ENCODE data around the gene VEGFA.

The VEGFA gene

DNA sequence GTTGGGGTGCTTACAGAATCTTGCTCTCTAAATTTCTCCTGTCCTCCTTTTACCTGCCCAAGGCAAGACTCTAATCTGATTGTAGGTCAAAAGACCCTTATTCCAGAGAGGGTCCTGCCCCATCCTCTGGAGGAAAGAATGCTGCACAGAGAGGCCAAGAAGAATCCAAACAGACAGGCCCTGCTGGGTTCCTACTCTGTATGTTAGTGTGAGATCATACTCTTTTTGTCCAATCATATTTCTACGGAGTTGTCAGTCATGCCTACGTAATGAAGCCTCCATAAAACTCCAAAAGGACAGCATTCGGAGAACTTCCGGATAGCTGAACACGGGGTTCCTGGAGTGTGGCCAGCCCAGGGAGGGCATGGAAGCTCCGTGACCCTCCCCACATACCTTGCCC, 50.5 kb downstream of the VEGFA start:
- H3K4me2 ChIP-seq (ENCODE audit: insufficient read depth, low read length, poor library complexity, severe bottlenecking), result no peak overlapping the region
- no peak overlapping the region for H3K9ac ChIP-seq (ENCODE audit: low read depth, low read length, poor library complexity)
- DNase-seq (ENCODE audit: low spot score), result no peak
- no peak overlapping the region for H4K8ac ChIP-seq (ENCODE audit: low read depth, low read length)
- H3K4ac ChIP-seq (ENCODE audit: low read length), result no peak overlapping the region
- peaks cover 0 to 60% (median 0%) of the 10 kb centered on the region in 3 experiments for H3K27me3 ChIP-seq (ENCODE audit: control insufficient read depth in 3 of 3, insufficient read depth in 3 of 3, low read depth in 1 of 3, low read length in 3 of 3)
- no peak overlapping the region for H3K23ac ChIP-seq (ENCODE audit: low read depth, low read length, poor library complexity)
- no peak overlapping the region for H3K14ac ChIP-seq (ENCODE audit: low read length)
- H3K27ac ChIP-seq (replicated peaks; ENCODE audit: low read length), result no peak overlapping the region
- H3K79me1 ChIP-seq (ENCODE audit: low read depth, low read length), result no peaks in the 10 kb centered on the region
- H4K91ac ChIP-seq (ENCODE audit: low read depth, low read length, poor library complexity), result no peak overlapping the region
- H3K36me3 ChIP-seq (replicated peaks in 1 of 2; ENCODE audit: control insufficient read depth in 2 of 2, insufficient read depth in 2 of 2, low read length in 2 of 2), result no peaks in the 10 kb centered on the region
- H3K4me1 ChIP-seq (ENCODE audit: control insufficient read depth in 2 of 2, insufficient read depth in 1 of 2, low read depth in 1 of 2, low read length in 2 of 2), result no peaks in the 10 kb centered on the region
- no CpG with 5 or more reads among the region's 6 CpGs for WGBS, 2 donors (ENCODE audit: extremely low coverage in 2 of 2, insufficient read length in 2 of 2, insufficient replicate concordance in 1 of 2)
- H2BK15ac ChIP-seq (ENCODE audit: low read length), result no peak overlapping the region
- H2AK5ac ChIP-seq (ENCODE audit: low read depth, low read length), result no peak overlapping the region
- H2AFZ ChIP-seq (ENCODE audit: low read length), result no peak overlapping the region
- H2BK5ac ChIP-seq (ENCODE audit: low read length), result no peak overlapping the region
- no peak overlapping the region for H3K18ac ChIP-seq (ENCODE audit: low read length)
- no peak overlapping the region for H2BK120ac ChIP-seq (ENCODE audit: low read depth, low read length)
- H3K4me3 ChIP-seq (ENCODE audit: low read length in 2 of 2), result no peak overlapping the region
- no peaks in the 10 kb centered on the region for H3K9me3 ChIP-seq (replicated peaks in 1 of 2; ENCODE audit: control insufficient read depth in 2 of 2, insufficient read depth in 1 of 2, low read depth in 1 of 2, low read length in 2 of 2)
- H2BK12ac ChIP-seq (ENCODE audit: low read length), result no peak overlapping the region

DNA sequence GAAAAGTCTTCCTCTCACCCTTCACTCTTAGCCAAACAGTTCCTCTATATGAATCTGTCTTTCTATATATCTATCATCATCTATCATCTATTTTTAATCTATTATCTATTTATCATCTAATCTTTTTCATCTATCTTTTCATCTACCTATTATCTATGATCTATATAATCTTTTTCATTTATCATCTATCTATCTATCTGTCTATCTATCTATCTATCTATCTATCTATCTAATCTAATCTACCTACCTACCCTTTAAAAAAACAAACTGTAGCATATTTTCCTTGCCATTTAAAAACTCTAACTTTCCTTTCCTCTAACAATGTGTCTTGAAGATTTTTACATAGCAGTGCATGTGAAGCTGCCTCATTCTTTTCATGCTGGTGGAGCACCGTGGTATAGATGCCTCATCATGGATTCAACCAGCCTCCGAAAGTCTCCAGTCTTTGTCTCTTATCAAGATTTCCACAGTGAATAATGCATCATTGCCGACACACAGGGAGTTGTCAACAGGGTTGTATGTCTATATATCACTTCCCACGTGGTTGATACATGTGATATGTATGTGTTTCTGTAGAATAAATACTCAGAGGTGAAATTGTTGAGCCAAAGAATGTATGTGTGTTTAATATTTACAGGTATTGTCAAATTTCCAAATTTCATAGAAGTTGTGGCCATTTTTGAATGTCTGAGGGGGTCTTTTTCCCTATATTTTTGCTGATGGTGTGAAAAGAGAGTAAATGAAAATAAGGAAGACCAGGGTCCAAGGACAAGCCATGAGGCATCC, 51.3 kb downstream of the VEGFA start:
- H2AK5ac ChIP-seq (ENCODE audit: low read depth, low read length), result no peak overlapping the region
- H3K14ac ChIP-seq (ENCODE audit: low read length), result no peak overlapping the region
- no peak overlapping the region for H2BK15ac ChIP-seq (ENCODE audit: low read length)
- H3K4me1 ChIP-seq (ENCODE audit: control insufficient read depth in 2 of 2, insufficient read depth in 1 of 2, low read depth in 1 of 2, low read length in 2 of 2), result no peaks in the 10 kb centered on the region
- no peak overlapping the region for H3K4ac ChIP-seq (ENCODE audit: low read length)
- H2AFZ ChIP-seq (ENCODE audit: low read length), result no peak overlapping the region
- no peak for DNase-seq (ENCODE audit: low spot score)
- H3K27ac ChIP-seq (replicated peaks; ENCODE audit: low read length), result no peak overlapping the region
- H3K9me3 ChIP-seq (replicated peaks in 1 of 2; ENCODE audit: control insufficient read depth in 2 of 2, insufficient read depth in 1 of 2, low read depth in 1 of 2, low read length in 2 of 2), result no peaks in the 10 kb centered on the region
- H3K4me2 ChIP-seq (ENCODE audit: insufficient read depth, low read length, poor library complexity, severe bottlenecking), result no peak overlapping the region
- H3K18ac ChIP-seq (ENCODE audit: low read length), result no peak overlapping the region
- H3K9ac ChIP-seq (ENCODE audit: low read depth, low read length, poor library complexity), result no peak overlapping the region
- H3K23ac ChIP-seq (ENCODE audit: low read depth, low read length, poor library complexity), result no peak overlapping the region
- no peaks in the 10 kb centered on the region for H3K36me3 ChIP-seq (replicated peaks in 1 of 2; ENCODE audit: control insufficient read depth in 2 of 2, insufficient read depth in 2 of 2, low read length in 2 of 2)
- WGBS, 2 donors (ENCODE audit: extremely low coverage in 2 of 2, insufficient read length in 2 of 2, insufficient replicate concordance in 1 of 2), result no CpG with 5 or more reads among the region's 4 CpGs
- no peak overlapping the region for H2BK12ac ChIP-seq (ENCODE audit: low read length)
- peaks cover 0 to 59% (median 0%) of the 10 kb centered on the region in 3 experiments for H3K27me3 ChIP-seq (ENCODE audit: control insufficient read depth in 3 of 3, insufficient read depth in 3 of 3, low read depth in 1 of 3, low read length in 3 of 3)
- H4K91ac ChIP-seq (ENCODE audit: low read depth, low read length, poor library complexity), result no peak overlapping the region
- no peak overlapping the region for H3K4me3 ChIP-seq (ENCODE audit: low read length in 2 of 2)
- H2BK120ac ChIP-seq (ENCODE audit: low read depth, low read length), result no peak overlapping the region
- no peak overlapping the region for H2BK5ac ChIP-seq (ENCODE audit: low read length)
- no peaks in the 10 kb centered on the region for H3K79me1 ChIP-seq (ENCODE audit: low read depth, low read length)
- no peak overlapping the region for H4K8ac ChIP-seq (ENCODE audit: low read depth, low read length)

DNA sequence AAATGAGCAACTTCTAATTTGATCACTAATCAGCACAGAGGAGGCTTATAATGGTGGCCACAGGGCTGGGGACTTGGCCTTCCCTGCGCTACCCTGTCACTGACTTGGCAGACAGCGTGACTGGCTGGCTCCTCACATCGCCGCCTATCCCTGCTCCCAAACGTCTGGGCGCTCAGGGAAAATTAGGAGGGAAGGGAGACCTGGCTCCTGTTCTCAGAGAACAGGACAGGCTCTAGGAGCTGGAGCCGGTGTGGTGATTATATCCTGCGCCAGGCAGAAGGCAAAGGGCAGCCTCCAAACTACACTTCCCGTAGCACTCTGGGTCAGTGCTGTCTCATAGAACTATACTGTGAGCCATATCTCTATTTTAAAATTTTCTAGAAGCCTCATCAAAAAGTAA, 53.4 kb downstream of the VEGFA start:
- H3K14ac ChIP-seq (ENCODE audit: low read length), result no peak overlapping the region
- H3K9ac ChIP-seq (ENCODE audit: low read depth, low read length, poor library complexity), result no peak overlapping the region
- no peak overlapping the region for H2BK120ac ChIP-seq (ENCODE audit: low read depth, low read length)
- H2BK15ac ChIP-seq (ENCODE audit: low read length), result no peak overlapping the region
- peaks cover 0 to 5% of the 10 kb centered on the region in 2 donors for H3K4me1 ChIP-seq (ENCODE audit: control insufficient read depth in 2 of 2, insufficient read depth in 1 of 2, low read depth in 1 of 2, low read length in 2 of 2)
- H4K8ac ChIP-seq (ENCODE audit: low read depth, low read length), result no peak overlapping the region
- H2BK12ac ChIP-seq (ENCODE audit: low read length), result no peak overlapping the region
- H3K18ac ChIP-seq (ENCODE audit: low read length), result no peak overlapping the region
- H3K36me3 ChIP-seq (replicated peaks in 1 of 2; ENCODE audit: control insufficient read depth in 2 of 2, insufficient read depth in 2 of 2, low read length in 2 of 2), result no peaks in the 10 kb centered on the region
- no peaks in the 10 kb centered on the region for H3K9me3 ChIP-seq (replicated peaks in 1 of 2; ENCODE audit: control insufficient read depth in 2 of 2, insufficient read depth in 1 of 2, low read depth in 1 of 2, low read length in 2 of 2)
- no peaks in the 10 kb centered on the region for H3K79me1 ChIP-seq (ENCODE audit: low read depth, low read length)
- H3K4ac ChIP-seq (ENCODE audit: low read length), result no peak overlapping the region
- no peak overlapping the region for H4K91ac ChIP-seq (ENCODE audit: low read depth, low read length, poor library complexity)
- no peak overlapping the region for H2AFZ ChIP-seq (ENCODE audit: low read length)
- peaks cover 0 to 51% (median 0%) of the 10 kb centered on the region in 3 experiments for H3K27me3 ChIP-seq (ENCODE audit: control insufficient read depth in 3 of 3, insufficient read depth in 3 of 3, low read depth in 1 of 3, low read length in 3 of 3)
- no peak overlapping the region for H3K27ac ChIP-seq (replicated peaks; ENCODE audit: low read length)
- H2AK5ac ChIP-seq (ENCODE audit: low read depth, low read length), result no peak overlapping the region
- no peak for DNase-seq (ENCODE audit: low spot score)
- no peak overlapping the region for H3K4me2 ChIP-seq (ENCODE audit: insufficient read depth, low read length, poor library complexity, severe bottlenecking)
- no peak overlapping the region for H2BK5ac ChIP-seq (ENCODE audit: low read length)
- WGBS, 2 donors (ENCODE audit: extremely low coverage in 2 of 2, insufficient read length in 2 of 2, insufficient replicate concordance in 1 of 2), result no CpG with 5 or more reads among the region's 9 CpGs
- no peak overlapping the region for H3K23ac ChIP-seq (ENCODE audit: low read depth, low read length, poor library complexity)
- H3K4me3 ChIP-seq (ENCODE audit: low read length in 2 of 2), result no peak overlapping the region

DNA sequence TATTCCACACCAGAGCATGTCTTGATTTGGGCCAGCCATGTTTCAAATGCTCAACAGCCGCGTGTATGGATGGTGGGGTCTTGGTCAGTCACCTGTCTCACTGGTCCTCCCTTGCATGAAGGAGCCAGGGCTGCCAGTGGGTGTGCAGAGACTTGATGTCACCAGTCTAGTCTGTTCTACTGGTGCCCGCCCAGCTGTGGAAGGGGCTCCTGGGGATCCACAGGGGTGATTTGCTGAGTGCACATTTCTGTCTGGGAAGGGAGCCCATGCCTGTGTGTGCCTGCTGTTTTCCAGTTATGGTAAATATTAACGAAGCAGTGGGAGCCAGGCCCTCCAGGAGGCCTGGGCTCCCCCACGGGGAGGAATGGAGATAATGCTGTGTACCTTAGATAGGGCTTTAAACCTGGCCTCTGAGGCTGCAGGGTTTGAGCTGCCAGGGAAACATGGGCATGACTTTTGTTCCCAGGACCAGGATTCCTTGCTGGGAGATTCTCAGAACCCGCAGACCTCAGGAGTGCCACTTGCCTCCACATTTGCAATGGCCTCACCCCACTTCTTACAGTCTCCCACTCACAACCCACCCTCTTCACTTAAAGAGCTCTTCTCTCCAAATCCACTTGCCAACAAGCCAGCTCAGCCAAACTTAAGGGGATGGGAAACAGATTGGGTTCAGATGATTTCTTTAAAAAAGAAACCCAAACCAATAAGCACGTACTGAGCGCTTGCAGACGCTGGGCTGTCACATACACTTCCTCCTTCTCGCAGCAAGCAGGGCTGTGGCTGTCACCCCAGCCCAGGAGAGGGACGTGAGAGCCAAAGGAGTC, 54.1 kb downstream of the VEGFA start:
- H2BK15ac ChIP-seq (ENCODE audit: low read length), result no peak overlapping the region
- no peaks in the 10 kb centered on the region for H3K79me1 ChIP-seq (ENCODE audit: low read depth, low read length)
- H3K14ac ChIP-seq (ENCODE audit: low read length), result no peak overlapping the region
- H3K9me3 ChIP-seq (replicated peaks in 1 of 2; ENCODE audit: control insufficient read depth in 2 of 2, insufficient read depth in 1 of 2, low read depth in 1 of 2, low read length in 2 of 2), result no peaks in the 10 kb centered on the region
- no peak overlapping the region for H2BK5ac ChIP-seq (ENCODE audit: low read length)
- no peak overlapping the region for H4K8ac ChIP-seq (ENCODE audit: low read depth, low read length)
- H3K27me3 ChIP-seq (ENCODE audit: control insufficient read depth in 3 of 3, insufficient read depth in 3 of 3, low read depth in 1 of 3, low read length in 3 of 3), result peaks cover 0 to 50% (median 0%) of the 10 kb centered on the region in 3 experiments
- DNase-seq (ENCODE audit: low spot score), result no peak
- no peak overlapping the region for H3K18ac ChIP-seq (ENCODE audit: low read length)
- H3K23ac ChIP-seq (ENCODE audit: low read depth, low read length, poor library complexity), result no peak overlapping the region
- no CpG with 5 or more reads among the region's 11 CpGs for whole genome bisulfite sequencing, 2 donors (ENCODE audit: extremely low coverage in 2 of 2, insufficient read length in 2 of 2, insufficient replicate concordance in 1 of 2)
- no peak overlapping the region for H2BK12ac ChIP-seq (ENCODE audit: low read length)
- no peak overlapping the region for H3K27ac ChIP-seq (replicated peaks; ENCODE audit: low read length)
- H2BK120ac ChIP-seq (ENCODE audit: low read depth, low read length), result no peak overlapping the region
- H2AFZ ChIP-seq (ENCODE audit: low read length), result no peak overlapping the region
- no peaks in the 10 kb centered on the region for H3K36me3 ChIP-seq (replicated peaks in 1 of 2; ENCODE audit: control insufficient read depth in 2 of 2, insufficient read depth in 2 of 2, low read length in 2 of 2)
- H3K4me1 ChIP-seq (ENCODE audit: control insufficient read depth in 2 of 2, insufficient read depth in 1 of 2, low read depth in 1 of 2, low read length in 2 of 2), result peaks cover 0 to 5% of the 10 kb centered on the region in 2 donors
- H4K91ac ChIP-seq (ENCODE audit: low read depth, low read length, poor library complexity), result no peak overlapping the region
- no peak overlapping the region for H3K4me3 ChIP-seq (ENCODE audit: low read length in 2 of 2)
- H3K4me2 ChIP-seq (ENCODE audit: insufficient read depth, low read length, poor library complexity, severe bottlenecking), result no peak overlapping the region
- peak overlapping the region; percentile 12 for H2AK5ac ChIP-seq (ENCODE audit: low read depth, low read length)
- H3K4ac ChIP-seq (ENCODE audit: low read length), result no peak overlapping the region
- no peak overlapping the region for H3K9ac ChIP-seq (ENCODE audit: low read depth, low read length, poor library complexity)
